ENCODE results near the gene POU6F2. TPM values are rescaled to one million over a fixed set of nuclear protein-coding genes. Genes with fewer than 3 reads are reported as not detected.

The POU6F2 gene
- not detected for total RNA-seq

- no peaks in the 10 kb centered on the region for H3K4me1 Mint-ChIP-seq (ENCODE audit: low read depth)
- DNase-seq (no peak), ATAC-seq (no peak)
- H3K27me3 Mint-ChIP-seq = peaks cover 30% of the 10 kb centered on the region
- H3K9me3 Mint-ChIP-seq = no peaks in the 10 kb centered on the region
- H3K27ac Mint-ChIP-seq = no peak within 1 kb of the TSS
- intact Hi-C loops (cut with micrococcal nuclease) = no loop called here
- CTCF ChIA-PET = interaction anchor here (1.7 to 1.8 kb wide), 2 partner anchors 14 to 39 kb away, joined by 4 read pairs; no protein-coding TSS in a partner anchor
- no peak within 1 kb of the TSS for H3K4me3 Mint-ChIP-seq
- TF ChIP-seq CTCF (IDR thresholded peaks at IDR 0.05) = no peak
- POLR2A ChIA-PET = no interaction called here
- H3K36me3 Mint-ChIP-seq (ENCODE audit: low read depth) = no peaks in the 10 kb centered on the region
These were observed at the start of gene POU6F2 for GRCh38 chr7:38977685-38978084. POU6F2 (plus strand) TSS chr7:38977909; CDS start chr7:38977954, 45 bp downstream.

- ATAC-seq = no peak
- CTCF ChIA-PET = no interaction called here
- no peak for TF ChIP-seq CTCF (IDR thresholded peaks at IDR 0.05)
These were observed 49.2 kb upstream of the POU6F2 start for GRCh38 chr7:38928506-38928905.

GRCh38 chr7:38929460-38930171 lies 48.1 kb upstream of the POU6F2 start:
- Mint-ChIP-seq H3K36me3 (ENCODE audit: low read depth) (no peaks in the 10 kb centered on the region), H3K4me1 (ENCODE audit: low read depth) (no peaks in the 10 kb centered on the region), H3K27ac (no peak overlapping the region), H3K4me3 (no peak overlapping the region), H3K9me3 (no peaks in the 10 kb centered on the region), H3K27me3 (no peaks in the 10 kb centered on the region)
- DNase-seq = no peak
- no peak for TF ChIP-seq CTCF (IDR thresholded peaks at IDR 0.05)
- ChIA-PET CTCF (no interaction called here), POLR2A (no interaction called here)
- ATAC-seq = no peak
- intact Hi-C loops (cut with micrococcal nuclease) = loop anchor here (10.0 kb wide), 3 partner anchors 135 to 585 kb away; no protein-coding TSS in a partner anchor

More at GRCh38 chr7:38928506-38928905, 49.2 kb upstream of the POU6F2 start:
- no peaks in the 10 kb centered on the region for H3K27me3 Mint-ChIP-seq
- intact Hi-C loops (cut with micrococcal nuclease) = loop anchor here (10.0 kb wide), 1 partner anchor 134 kb away; no protein-coding TSS in a partner anchor
- H3K36me3 Mint-ChIP-seq (ENCODE audit: low read depth) = no peaks in the 10 kb centered on the region
- H3K4me3 Mint-ChIP-seq = no peak overlapping the region
- no peak for DNase-seq
- H3K9me3 Mint-ChIP-seq = no peaks in the 10 kb centered on the region
- H3K27ac Mint-ChIP-seq = no peak overlapping the region
- POLR2A ChIA-PET = no interaction called here
- H3K4me1 Mint-ChIP-seq (ENCODE audit: low read depth) = no peaks in the 10 kb centered on the region

GRCh38 chr7:38932509-38933168 lies 45.1 kb upstream of the POU6F2 start:
- no peak overlapping the region for H3K27ac Mint-ChIP-seq
- H3K36me3 Mint-ChIP-seq (ENCODE audit: low read depth) = no peaks in the 10 kb centered on the region
- no peak for ATAC-seq
- POLR2A ChIA-PET = no interaction called here
- CTCF ChIA-PET = interaction anchor here (1.0 to 1.2 kb wide), 4 partner anchors 8 to 586 kb away, joined by 3 to 4 read pairs (median 3); no protein-coding TSS in a partner anchor
- no peaks in the 10 kb centered on the region for H3K9me3 Mint-ChIP-seq
- peaks cover 2% of the 10 kb centered on the region for H3K27me3 Mint-ChIP-seq
- intact Hi-C loops (cut with micrococcal nuclease) = loop anchor here (10.0 kb wide), 2 partner anchors 532 to 582 kb away; no protein-coding TSS in a partner anchor
- TF ChIP-seq CTCF (IDR thresholded peaks at IDR 0.05) = peak; percentile 94
- peak; percentile 73 for DNase-seq
- no peaks in the 10 kb centered on the region for H3K4me1 Mint-ChIP-seq (ENCODE audit: low read depth)
- no peak overlapping the region for H3K4me3 Mint-ChIP-seq

GRCh38 chr7:38934051-38934450 lies 43.7 kb upstream of the POU6F2 start:
- TF ChIP-seq CTCF (IDR thresholded peaks at IDR 0.05) = no peak
- Mint-ChIP-seq H3K9me3 (no peaks in the 10 kb centered on the region), H3K4me3 (no peak overlapping the region), H3K27me3 (peaks cover 2% of the 10 kb centered on the region), H3K27ac (no peak overlapping the region), H3K36me3 (ENCODE audit: low read depth) (no peaks in the 10 kb centered on the region), H3K4me1 (ENCODE audit: low read depth) (no peaks in the 10 kb centered on the region)
- intact Hi-C loops (cut with micrococcal nuclease) = loop anchor here (10.0 kb wide), 2 partner anchors 531 to 581 kb away; no protein-coding TSS in a partner anchor
- no peak for DNase-seq
- ATAC-seq = no peak
- CTCF ChIA-PET = no interaction called here
- POLR2A ChIA-PET = no interaction called here
